ENCODE results near the gene GJA1.

Gene GJA1

GRCh38 chr6:121492536-121492935 lies 57.1 kb downstream of the GJA1 start:
- DNase-seq, result no peak

DNA sequence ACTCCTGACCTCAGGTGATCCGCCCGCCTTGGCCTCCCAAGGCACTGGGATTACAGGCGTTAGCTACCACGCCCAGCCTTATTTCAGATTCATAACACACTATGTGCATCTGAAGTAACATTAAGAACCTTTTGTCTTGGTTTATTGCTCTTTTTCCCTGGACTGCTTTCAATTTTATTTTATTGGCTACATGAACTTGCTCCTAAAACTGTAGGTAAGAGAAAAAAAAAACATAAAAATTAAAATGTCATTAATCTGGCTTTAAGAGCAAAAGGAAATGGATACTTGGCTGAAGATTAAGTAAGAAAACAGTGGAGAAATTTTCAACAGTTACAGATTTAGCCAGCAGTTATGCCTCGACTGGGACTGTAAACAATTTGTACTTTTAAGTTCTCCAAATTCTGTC lies 62.5 kb downstream of the GJA1 start:
- no peak for DNase-seq

DNA sequence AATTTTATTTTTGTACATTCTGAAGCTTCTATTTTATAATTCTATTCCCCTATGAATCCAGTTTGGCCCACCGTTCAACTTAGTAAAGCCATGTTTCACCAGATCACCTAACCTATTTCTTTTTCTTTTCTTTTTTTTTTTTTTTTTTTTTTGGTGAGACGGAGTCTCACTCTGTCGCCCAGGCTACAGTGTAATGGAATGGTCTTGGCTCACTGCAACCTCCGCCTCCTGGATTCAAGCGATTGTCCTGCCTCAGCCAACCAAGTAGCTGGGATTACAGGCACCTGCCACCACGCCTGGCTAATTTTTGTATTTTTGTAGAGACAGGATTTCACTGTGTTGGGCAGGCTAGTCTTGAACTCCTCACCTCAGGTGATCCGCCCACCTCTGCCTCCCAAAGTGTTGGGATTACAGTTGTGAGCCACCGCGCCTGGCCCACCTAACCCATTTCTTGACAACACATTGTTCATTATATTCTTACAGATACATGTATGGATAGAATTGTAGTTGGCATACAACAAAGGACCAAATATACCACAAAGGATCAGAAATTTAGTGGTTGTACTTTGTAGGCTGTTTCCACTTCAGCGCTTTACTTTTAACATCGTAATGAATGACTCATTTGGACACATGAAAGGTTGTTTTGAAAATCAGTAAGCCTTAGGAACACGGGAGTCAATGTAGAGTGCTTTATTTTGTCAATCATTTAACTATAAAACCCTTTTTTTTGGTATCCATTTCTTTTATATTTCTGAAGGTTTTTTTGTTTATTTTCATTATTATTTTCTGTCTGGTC lies 63.2 kb downstream of the GJA1 start:
- DNase-seq, result no peak
